ENCODE data around the gene VPS72.

Gene VPS72

GRCh38 chr1:151144474-151145303 is 45.3 kb downstream of the VPS72 start:
- DNase-seq (ENCODE audit: low read depth): no peak

- no peak for DNase-seq (ENCODE audit: low read depth)
Observed at GRCh38 chr1:151143986-151144385, 46.0 kb downstream of the VPS72 start.

GRCh38 chr1:151143057-151143435 is 47.0 kb downstream of the VPS72 start:
- no peak for DNase-seq (ENCODE audit: low read depth)

GRCh38 chr1:151142411-151143056 is 47.5 kb downstream of the VPS72 start:
- no peak for DNase-seq (ENCODE audit: low read depth)

DNA sequence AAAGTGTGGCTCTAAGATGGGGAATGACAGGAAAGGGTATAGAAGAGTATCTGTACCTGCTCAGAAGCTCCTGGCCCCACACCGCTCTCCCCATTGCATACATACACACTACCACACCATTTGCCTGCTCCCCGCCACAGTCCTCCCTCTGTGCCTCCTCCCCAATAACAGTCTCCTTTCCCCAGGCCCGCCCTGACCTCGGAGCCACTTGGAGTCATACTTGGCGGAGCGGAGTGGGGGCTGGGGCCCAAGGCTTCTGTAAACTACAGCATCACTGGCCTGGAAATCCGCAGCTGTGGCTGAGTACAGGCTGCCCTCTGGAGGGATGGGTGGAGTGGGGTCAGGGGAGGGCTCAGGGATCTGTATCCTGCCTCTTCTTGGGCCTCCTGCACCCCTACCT is 52.2 kb downstream of the VPS72 start:
- no peak for DNase-seq (ENCODE audit: low read depth)

GRCh38 chr1:151135433-151136385 is 54.3 kb downstream of the VPS72 start:
- no peak for DNase-seq (ENCODE audit: low read depth)

GRCh38 chr1:151134991-151135390 is 55.0 kb downstream of the VPS72 start:
- DNase-seq (ENCODE audit: low read depth): no peak

DNA sequence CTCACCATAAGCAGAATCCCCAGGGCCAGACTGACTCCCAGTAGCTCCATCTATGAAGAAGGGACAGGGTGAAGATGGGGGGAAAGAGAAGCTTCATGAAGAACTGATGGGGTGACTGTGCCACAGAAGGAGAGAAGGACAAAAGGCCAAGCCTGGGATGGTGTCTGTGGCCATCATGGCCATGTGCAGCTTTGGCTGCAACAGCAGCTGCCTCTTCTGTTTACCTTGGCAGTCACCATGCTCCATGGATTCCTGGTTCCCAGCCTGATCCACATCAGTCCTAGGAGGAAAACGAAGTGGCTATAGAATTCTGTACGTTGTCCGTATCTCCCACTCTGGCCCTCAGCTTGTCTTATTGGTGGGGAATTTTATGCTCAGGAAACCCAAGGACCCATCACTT is 55.6 kb downstream of the VPS72 start:
- no peak for DNase-seq (ENCODE audit: low read depth)

DNA sequence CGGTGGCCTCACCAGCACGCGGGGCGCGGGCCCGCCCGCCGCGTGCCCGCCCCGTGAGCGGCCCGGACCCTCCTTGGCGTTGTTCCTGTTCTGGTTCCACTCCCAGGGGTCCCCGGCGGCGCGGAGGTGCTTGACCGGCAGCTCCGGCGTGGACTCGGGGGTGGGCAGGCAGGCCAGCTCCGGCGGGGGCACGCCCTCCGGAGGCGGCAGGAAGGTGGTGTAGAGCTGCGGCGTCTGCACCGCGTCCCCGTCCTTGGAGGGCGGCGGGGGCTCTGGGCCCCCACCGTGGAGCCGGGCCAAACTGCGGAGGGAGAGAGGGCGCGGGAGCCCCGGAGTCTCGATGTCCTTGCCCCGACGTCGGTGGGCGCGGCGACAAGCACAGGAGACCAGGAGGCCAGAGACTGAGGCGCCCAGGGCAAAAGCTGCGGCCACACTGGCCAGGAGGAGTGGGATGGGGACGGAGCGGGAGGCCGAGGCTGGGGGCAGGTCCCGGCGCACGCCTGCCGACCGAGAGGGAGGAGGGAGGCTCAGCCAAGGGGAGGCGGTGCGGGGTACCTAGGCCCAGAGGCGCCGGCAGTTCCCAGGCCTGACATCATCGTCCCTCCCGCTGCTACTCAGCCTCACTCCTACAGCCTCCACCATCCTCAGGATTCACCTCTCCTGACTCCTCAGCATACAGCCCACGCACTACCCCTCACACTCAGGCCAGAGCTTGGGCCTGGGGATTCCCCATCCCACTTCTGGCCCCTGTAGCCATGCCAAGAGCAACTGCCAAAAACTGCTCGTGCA is 56.8 kb downstream of the VPS72 start:
- DNase-seq (ENCODE audit: low read depth): no peak

DNA sequence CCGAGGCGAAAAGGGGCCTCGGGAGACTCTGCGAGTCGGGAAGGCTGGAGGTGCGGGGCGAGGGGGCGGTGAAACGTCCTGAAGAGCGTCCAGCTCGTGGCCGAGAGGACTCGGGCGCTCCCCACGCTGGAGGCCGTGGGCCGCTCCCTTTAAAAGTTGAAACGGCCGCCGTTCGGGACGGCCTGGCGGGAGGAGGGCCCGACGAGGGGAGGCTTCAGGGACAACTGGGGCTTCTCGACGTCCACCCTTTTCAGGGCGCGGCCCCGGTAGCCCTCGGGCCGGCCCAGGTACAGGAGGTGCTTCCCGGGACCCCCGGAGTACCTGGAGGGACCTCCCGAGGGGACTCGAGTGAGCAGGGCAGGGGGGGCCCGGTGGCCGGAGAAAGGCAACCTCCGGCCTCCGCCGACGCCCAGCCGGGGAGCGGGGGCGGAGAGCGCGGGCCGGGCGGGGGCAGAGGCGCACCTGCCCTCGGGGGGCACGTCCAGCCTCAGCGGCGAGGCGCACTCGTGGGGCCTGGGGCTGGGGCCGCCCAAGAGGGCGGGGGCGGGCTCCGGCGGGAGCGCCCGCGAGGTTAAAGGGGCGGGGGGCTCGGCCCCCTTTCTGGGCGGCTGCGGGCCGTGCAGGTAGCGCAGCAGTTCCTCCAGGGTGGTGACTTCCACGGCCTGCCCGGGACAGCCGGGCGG is 57.5 kb downstream of the VPS72 start:
- DNase-seq (ENCODE audit: low read depth): no peak

DNA sequence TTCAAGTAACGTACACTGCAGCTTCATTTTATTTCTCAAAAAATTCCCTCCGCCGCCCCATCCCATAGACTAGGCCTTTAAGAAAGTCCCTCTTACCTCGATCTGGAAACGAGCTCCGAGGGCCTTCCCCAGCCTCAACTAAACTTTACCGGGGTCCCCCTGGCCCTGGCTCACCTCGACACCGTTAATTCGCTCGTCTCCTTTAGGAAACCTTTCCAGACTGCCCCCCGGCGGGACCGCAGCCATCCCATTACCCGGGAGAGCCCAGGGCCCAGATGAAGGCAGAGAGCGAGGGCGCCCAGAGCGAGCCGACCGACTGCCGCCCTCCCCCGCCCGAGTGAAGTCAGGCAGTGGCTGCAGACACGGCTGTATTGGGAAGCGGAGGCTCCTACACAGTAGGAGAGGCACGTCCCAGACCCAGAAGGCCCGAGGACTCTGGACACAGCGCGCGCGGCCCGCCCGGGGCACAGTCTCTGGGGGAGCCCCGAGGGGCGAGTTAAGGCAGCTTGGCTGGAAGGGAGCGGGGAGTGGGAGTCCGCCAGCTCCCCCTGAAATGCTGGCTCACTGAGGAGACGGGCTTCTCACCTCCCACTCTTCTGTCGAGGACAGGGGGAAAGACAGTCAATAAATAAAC is 58.2 kb downstream of the VPS72 start:
- no peak for DNase-seq (ENCODE audit: low read depth)

DNA sequence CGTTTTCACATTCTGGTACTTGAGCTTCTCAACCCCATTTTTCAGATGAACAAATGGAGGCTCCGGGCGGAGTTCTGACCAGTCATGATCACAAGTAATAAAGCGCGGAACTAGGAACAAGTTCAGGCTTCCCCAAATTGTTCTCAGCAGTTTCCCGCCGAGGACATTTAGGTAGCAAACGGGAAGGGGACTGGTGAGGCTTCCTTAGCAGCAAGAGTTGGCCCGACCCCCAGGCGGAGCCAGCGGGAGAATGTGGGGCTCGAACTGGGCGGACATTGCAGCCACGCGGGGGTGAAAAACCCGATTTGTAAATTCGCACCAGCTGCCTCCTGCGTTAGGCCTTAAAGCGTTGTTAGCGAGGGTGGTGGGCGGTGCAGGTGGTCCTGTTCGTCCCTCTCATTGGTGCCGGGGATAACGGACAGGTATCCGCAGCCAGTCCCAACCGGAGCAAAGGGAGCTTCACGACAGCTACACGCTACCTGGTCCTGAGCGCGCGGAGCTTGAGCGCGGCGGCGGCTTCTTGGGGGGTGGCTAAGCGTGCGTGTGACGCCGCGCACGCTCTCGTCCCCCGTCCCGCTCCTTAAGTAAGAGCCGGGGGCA is 58.9 kb downstream of the VPS72 start:
- no peak for DNase-seq (ENCODE audit: low read depth)

- DNase-seq (ENCODE audit: low read depth): no peak
Observed at GRCh38 chr1:151128800-151129199, 61.2 kb downstream of the VPS72 start.
